A673 (cell line): Measurements from ENCODE around the gene PLXDC2.

Experiments
- EZH2 ChIP-seq: fragments of 200-600 bp; sonication (generic); IDR thresholded peaks from 2 replicates; pipeline ENCODE4 v1.6.1; 2017; ENCODE audit warnings: borderline replicate concordance, low read depth, mild to moderate bottlenecking, mixed read lengths, antibody characterized with exemption, low read length; ENCODE audit not compliant: poor library complexity, severe bottlenecking
- TF ChIP-seq, protein P1 (sequence below): fragments of 300-800, 200-600 bp; sonication (generic); conservative IDR thresholded peaks from 2 replicates; pipeline ENCODE4 v1.5.1; 2017; ENCODE audit warnings: low read depth, mild to moderate bottlenecking, antibody characterized with exemption, low read length, moderate library complexity, mixed read lengths

DNA sequence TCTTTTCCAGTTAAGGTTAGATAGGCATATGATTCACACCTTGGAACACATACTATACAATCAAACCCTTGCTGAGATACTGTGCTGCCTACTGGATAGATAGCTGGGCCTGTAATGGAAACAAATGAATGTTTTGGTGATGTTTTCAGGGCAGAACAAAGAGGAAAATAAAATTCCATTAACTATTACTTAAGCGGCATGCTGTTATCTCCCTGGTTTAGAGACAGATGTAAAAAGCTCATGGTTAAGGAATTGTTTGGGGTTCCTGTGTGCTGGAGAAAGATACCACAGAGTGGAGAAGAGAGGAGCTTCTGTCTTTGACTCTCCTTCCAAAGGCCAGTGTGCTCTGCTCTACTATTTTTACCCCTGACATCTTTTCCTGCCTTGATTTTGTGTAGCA, 341.1 kb downstream of the PLXDC2 start:
- TF ChIP-seq, protein P1, sequence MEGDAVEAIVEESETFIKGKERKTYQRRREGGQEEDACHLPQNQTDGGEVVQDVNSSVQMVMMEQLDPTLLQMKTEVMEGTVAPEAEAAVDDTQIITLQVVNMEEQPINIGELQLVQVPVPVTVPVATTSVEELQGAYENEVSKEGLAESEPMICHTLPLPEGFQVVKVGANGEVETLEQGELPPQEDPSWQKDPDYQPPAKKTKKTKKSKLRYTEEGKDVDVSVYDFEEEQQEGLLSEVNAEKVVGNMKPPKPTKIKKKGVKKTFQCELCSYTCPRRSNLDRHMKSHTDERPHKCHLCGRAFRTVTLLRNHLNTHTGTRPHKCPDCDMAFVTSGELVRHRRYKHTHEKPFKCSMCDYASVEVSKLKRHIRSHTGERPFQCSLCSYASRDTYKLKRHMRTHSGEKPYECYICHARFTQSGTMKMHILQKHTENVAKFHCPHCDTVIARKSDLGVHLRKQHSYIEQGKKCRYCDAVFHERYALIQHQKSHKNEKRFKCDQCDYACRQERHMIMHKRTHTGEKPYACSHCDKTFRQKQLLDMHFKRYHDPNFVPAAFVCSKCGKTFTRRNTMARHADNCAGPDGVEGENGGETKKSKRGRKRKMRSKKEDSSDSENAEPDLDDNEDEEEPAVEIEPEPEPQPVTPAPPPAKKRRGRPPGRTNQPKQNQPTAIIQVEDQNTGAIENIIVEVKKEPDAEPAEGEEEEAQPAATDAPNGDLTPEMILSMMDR = no peak
- no peak for TF ChIP-seq EZH2
